ENCODE measurements around the gene DZANK1. TPM values are rescaled to one million over a fixed set of nuclear protein-coding genes. Genes with fewer than 3 reads are reported as not detected.
A peak's percentile ranks its signal among the peaks of the same experiment; 100 is the strongest.

The DZANK1 gene
- total and polyA plus RNA-seq, 2 of the 8 experiments (the other 6 are each of a cell fraction or from before 2014, with no cell fraction given): 8.0 to 9.9 TPM

DNA sequence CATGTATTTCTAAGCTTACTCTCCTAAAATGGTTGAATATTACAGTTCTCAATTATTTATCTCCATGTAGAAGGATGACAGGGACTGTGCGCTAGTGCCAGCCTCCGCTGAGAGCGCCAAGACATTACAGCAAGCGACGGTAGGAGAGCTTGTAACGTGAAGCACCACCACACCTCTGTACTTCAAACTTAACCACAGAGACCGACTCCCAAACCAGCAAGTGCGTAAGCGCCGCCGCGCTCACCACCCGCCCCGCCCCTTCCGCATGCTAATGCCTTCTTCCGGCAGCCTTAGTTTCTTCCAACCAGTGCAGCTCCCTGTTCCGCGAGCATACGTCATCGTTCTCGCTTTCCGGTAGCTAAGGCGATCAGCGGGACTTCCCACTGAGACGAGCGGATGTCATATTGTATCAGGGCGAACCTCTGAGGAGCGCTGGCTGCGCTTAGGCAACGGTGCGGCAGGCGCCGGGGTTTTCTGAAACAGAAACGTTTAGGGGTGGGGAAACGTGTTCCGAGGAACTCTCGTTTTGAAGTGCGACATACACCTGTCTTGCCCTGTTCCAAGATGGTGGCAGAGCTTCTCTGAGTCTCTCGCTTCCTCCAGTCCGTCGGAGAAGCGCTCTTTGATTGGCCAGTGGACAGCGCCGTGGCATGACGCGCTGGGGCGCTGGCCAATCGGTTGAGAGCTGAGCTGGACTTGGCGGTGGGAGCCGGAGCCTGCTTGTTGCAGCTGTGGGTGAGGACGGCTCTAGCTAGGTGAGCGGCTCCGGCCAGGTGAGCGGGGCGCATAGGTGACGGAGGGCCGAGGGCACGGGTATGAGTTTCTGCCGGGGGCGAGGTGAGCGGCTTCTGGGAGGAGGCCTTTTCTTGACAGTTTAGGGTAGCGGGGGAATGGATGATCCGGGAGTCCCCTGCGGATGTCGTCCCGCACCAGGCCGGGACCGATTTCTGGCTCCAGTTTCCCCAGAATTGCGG, 40.7 kb upstream of the DZANK1 start, which contains the start of gene SEC23B (continued):
- TF ChIP-seq KDM4A (IDR thresholded peaks at IDR 0.05; ENCODE audit: low read depth, low read length, severe bottlenecking) (peak; percentile 77), RFX5 (IDR thresholded peaks at IDR 0.05; ENCODE audit: borderline replicate concordance, low read depth, low read length) (no peak), TAF1 (IDR thresholded peaks at IDR 0.05; ENCODE audit: low read depth, low read length) (peak; percentile 91), JUN (IDR thresholded peaks at IDR 0.05; ENCODE audit: low read depth, low read length) (peak; percentile 60; the same call in 1 of the 2 replicates), TAF7 (optimal IDR thresholded peaks at IDR 0.05; ENCODE audit: borderline replicate concordance, low read depth, low read length) (peak; percentile 71), GTF2F1 (IDR thresholded peaks at IDR 0.05; ENCODE audit: borderline replicate concordance, low read depth, low read length) (peak; percentile 81; the same call in 1 of the 2 replicates), CREB1 (IDR thresholded peaks at IDR 0.05) (peak; percentile 84), BRCA1 (IDR thresholded peaks at IDR 0.05; ENCODE audit: low read depth, low read length) (peak; percentile 56; the same call in 1 of the 2 replicates)
